Skeletal muscle tissue (tissue), 4 donors: ENCODE data around the gene SIGLEC15. TPM values are rescaled to one million over a fixed set of nuclear protein-coding genes. Genes with fewer than 3 reads are reported as not detected.
"Not testable (repeated sequence)": the region's sequence is repeated elsewhere in the genome, so short reads cannot be mapped to it uniquely, and the experiment has no call there.

Experiments used
- H3K27ac ChIP-seq: one replicate; pipeline ENCODE4 v1.7.0; 2013; ENCODE audit warnings: mild to moderate bottlenecking, low read depth, low read length, inconsistent platforms
- H3K27me3 ChIP-seq, 3 donors: one replicate each; pipeline ENCODE4 v1.7.0; 2013; ENCODE audit warnings: low read length in 3 of 3; ENCODE audit not compliant: control insufficient read depth in 3 of 3, insufficient read depth in 3 of 3
- H3K36me3 ChIP-seq, 3 donors: one replicate each; pipeline ENCODE4 v1.7.0; 2013; ENCODE audit warnings: low read length in 3 of 3; ENCODE audit not compliant: control insufficient read depth in 3 of 3, insufficient read depth in 3 of 3
- H3K4me1 ChIP-seq, 3 donors: one replicate each; pipeline ENCODE4 v1.7.0; 2013; ENCODE audit warnings: low read length in 3 of 3, mild to moderate bottlenecking in 3 of 3; ENCODE audit not compliant: control insufficient read depth in 3 of 3, insufficient read depth in 3 of 3
- H3K4me3 ChIP-seq, 3 donors: one replicate each; pipeline ENCODE4 v1.7.0; 2013; ENCODE audit warnings: low read length in 3 of 3
- H3K9ac ChIP-seq, 3 donors: one replicate each; pipeline ENCODE4 v1.7.0; 2013; ENCODE audit warnings: low read length in 3 of 3, mild to moderate bottlenecking in 3 of 3, moderate library complexity in 2 of 3, low read depth in 1 of 3
- H3K9me3 ChIP-seq, 3 donors: one replicate each; pipeline ENCODE4 v1.7.0; 2013; ENCODE audit warnings: low read length in 3 of 3; ENCODE audit not compliant: control insufficient read depth in 3 of 3
- total RNA-seq: library from RNA; depleted of rRNA; stranded (reverse); fragments of >200 nt; gene quantifications from one replicate; pipeline ENCODE4 v1.2.3, GENCODE V29; 2014
- donor health status: Osteomylitis.

Gene SIGLEC15
- total RNA-seq, 1 donor from 2014 or later: not detected

DNA sequence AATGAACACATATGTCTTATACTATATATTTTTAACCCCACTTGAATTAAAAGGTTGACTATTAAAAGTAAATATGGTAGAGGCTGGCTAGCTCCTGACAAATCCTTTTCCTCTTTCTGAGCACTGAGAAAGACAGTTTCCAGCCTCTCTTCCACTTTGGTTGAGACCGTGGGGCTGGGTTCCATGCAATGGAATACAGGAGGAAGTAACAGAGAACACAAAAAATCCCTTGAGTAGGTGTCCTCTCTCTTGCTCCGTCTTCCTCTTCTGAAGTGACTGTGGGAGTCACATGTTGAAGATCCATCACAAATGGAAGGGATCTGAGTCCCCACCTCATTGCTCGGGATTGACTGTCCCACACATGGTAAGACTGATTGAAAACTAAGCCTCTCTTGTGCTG is 36.6 kb upstream of the SIGLEC15 start:
- Histone ChIP-seq H3K9ac (no peak overlapping the region), H3K36me3 (no peaks in the 10 kb centered on the region), H3K4me3 (no peak overlapping the region), H3K9me3 (peaks cover 0 to 2% (median 0%) of the 10 kb centered on the region in 3 donors), H3K27ac (no peak overlapping the region), H3K4me1 (no peaks in the 10 kb centered on the region), H3K27me3 (no peaks in the 10 kb centered on the region)

DNA sequence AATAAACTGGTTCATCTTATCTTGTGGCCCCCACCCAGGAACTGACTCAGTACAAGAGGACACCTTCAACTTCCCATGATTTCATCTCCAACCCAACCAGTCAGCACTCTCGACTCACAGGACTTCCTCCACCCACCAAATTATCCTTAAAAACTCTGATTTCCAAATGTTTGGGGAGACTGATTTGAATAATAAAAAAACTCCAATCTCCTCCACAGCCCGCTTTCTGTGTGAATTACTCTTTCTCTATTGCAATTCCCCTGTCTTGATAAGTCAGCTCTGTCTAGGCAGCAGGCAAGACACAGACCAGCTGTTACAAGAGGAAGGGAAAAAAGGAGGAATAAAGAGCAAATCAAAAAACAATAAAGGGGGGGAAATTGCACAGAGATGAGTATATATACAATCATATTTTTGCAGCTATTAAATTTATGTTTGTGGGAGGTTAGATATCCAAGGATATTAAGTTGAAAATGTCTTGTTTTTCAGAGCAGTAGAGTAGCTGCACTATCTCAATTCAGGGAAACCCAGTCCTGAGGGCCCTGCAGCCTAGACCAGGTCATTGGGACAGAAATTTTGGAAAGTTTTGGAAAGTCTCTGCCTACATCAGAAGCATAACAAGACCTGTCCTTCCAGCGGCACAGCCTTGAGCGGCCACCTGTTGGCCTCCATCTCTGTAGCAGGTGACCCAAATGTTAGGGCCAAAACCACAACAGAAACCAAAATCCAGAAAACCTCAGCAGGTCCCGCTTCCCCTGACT is 32.8 kb upstream of the SIGLEC15 start:
- no peak overlapping the region for H3K27ac ChIP-seq
- H3K9ac ChIP-seq: no peak overlapping the region
- H3K4me1 ChIP-seq: no peaks in the 10 kb centered on the region
- no peaks in the 10 kb centered on the region for H3K36me3 ChIP-seq
- H3K27me3 ChIP-seq: no peaks in the 10 kb centered on the region
- no peak overlapping the region for H3K4me3 ChIP-seq
- H3K9me3 ChIP-seq: peaks cover 0 to 2% (median 0%) of the 10 kb centered on the region in 3 donors

DNA sequence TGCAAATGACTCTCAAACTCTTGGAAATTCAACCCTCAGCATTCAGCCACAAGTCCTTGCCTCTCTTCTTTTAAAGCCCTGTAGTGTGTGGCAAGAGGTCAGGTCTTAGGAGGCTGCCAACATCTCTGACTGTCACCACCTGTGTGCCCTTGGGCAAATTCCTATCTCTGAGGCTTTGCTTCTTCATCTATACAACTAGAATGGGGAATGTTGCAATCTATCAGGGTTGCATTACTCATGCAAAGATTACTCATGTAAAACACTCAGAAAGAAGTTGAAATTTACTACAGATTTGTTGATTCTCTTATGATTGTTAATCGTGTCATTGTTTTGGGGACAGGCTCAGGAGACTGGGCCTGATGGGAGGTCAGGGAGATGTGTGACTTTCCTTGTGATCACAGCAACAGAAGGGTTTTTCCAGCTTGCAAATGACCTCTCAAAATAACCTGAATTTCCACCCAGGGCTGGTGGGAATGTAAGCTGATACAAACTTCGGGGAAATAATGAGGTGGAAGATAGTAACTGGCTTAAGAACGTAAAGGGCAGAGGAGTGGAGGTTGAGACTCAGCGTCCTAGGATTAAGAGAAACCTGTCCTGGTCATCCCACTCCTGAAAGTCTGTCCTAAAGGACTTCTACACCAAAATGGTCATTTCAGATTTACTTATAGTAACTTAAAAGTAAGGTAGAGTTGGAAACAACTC is 32.1 kb upstream of the SIGLEC15 start:
- Histone ChIP-seq H3K27me3 (no peaks in the 10 kb centered on the region), H3K9me3 (peaks cover 0 to 2% (median 0%) of the 10 kb centered on the region in 3 donors), H3K36me3 (no peaks in the 10 kb centered on the region), H3K4me3 (no peak overlapping the region), H3K27ac (no peak overlapping the region), H3K9ac (no peak overlapping the region), H3K4me1 (no peaks in the 10 kb centered on the region)

DNA sequence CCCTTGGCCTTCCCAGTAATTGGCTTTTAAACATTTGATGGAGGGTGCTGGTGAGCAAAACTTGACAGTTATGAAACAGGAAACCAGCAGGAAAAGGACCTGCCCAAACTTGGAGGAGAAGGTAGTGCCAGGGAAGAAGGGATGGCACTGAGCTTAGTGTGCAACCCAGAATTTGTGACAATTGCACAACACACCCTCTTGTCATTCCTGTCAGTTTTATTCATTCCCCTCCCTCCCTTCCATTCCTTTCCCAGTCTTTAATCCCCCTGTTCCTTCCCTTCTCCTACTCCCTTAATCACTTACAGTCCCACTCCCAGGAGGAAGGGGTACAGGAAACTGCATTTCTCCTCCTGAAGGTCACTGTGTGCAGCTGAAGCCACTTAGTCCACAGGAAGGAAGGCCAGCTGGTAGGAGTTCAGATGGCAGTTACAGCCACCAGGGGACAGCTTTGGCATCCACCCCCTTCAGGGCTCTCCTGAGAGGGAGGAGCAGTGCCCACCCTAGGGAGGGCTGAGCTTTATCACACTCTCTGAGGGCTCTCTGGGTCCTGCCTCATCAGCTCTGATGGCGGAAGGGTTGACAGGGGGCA is 24.0 kb upstream of the SIGLEC15 start:
- no peak overlapping the region for H3K4me3 ChIP-seq
- H3K27ac ChIP-seq: no peak overlapping the region
- peaks cover 0 to 7% (median 0%) of the 10 kb centered on the region in 3 donors for H3K9me3 ChIP-seq
- H3K27me3 ChIP-seq: no peaks in the 10 kb centered on the region
- H3K4me1 ChIP-seq: no peaks in the 10 kb centered on the region
- H3K36me3 ChIP-seq: no peaks in the 10 kb centered on the region
- no peak overlapping the region for H3K9ac ChIP-seq

DNA sequence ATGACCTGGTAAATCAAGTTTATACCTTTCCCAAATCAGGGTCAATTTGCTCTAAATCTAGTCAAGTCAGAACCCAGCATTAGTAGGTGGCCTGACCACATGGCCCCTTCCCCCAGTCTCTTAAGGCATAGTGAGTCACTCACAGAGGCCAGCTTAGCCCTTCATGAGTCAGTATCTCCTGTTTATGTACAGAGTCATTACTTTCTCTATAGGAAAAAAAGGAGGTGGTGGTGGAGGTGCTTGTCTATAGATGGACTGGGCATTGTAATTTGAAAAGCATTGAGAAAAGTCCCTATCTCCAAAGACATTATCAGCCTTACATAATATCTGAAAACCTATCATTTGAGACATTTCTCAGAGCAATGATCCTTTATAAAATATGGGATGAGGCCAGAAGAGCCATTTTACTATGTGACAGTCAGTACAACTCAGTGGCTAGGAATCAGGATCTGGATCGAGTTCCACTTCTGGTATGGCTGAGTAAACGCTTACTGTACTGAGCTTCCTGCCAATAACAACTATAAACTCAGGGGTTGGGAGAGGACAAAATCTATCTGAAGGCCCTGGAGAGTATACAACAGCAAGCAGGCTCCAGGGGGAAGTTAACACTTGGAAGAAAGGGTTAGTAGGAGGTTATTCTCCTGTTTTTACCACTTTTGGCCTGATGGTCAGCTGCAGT is 22.5 kb upstream of the SIGLEC15 start:
- H3K9me3 ChIP-seq: peaks cover 0 to 7% (median 0%) of the 10 kb centered on the region in 3 donors
- no peak overlapping the region for H3K27ac ChIP-seq
- no peak overlapping the region for H3K9ac ChIP-seq

DNA sequence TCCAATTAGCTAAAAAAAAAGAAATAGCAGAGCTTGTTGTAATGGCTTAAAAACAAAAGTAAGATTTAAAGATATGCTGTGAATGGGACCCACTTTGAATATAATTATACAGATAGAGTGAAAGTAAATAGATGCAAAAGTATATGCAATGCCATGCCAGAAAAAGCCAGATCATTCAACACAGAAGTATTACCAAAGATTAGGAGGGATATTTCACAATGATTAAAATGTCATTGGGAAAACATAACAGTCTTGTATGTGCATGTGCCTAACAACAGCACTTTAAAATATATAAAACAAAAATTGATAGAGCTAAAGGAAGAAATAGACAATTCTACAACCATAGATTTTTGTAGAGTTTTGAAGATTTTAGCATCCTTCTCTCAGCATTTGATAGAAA is 19.9 kb upstream of the SIGLEC15 start:
- no peaks in the 10 kb centered on the region for H3K4me1 ChIP-seq
- no peaks in the 10 kb centered on the region for H3K27me3 ChIP-seq
- no peaks in the 10 kb centered on the region for H3K36me3 ChIP-seq
- no peak overlapping the region for H3K9ac ChIP-seq
- H3K9me3 ChIP-seq: peaks cover 0 to 7% (median 0%) of the 10 kb centered on the region in 3 donors
- H3K27ac ChIP-seq: no peak overlapping the region
- no peak overlapping the region for H3K4me3 ChIP-seq

More for the DNA sequence above, 22.5 kb upstream of the SIGLEC15 start:
- Histone ChIP-seq H3K4me3 (no peak overlapping the region), H3K4me1 (no peaks in the 10 kb centered on the region), H3K36me3 (no peaks in the 10 kb centered on the region), H3K27me3 (no peaks in the 10 kb centered on the region)

DNA sequence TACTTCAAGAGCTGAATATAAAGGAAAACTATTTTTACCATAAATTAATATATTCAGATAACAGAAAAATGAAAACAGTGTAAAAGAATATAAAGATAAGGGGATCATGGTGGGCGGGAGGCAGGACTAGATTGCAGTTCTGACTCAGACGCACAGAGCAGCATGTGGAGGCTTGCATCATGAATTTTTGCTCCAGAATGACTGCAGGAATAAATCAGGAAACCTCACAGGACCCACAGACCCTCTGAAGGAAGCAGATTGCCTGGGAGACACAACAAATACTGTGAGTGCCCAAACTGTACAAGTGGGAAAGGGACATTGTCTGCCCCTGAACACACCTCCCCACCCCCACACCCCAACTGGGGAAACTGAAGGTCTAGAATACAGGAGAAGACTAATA is 19.2 kb upstream of the SIGLEC15 start:
- Histone ChIP-seq H3K36me3 (no peaks in the 10 kb centered on the region), H3K4me1 (no peaks in the 10 kb centered on the region), H3K9ac (no peak overlapping the region), H3K9me3 (peaks cover 0 to 7% (median 0%) of the 10 kb centered on the region in 3 donors), H3K27ac (no peak overlapping the region), H3K27me3 (no peaks in the 10 kb centered on the region), H3K4me3 (no peak overlapping the region)

DNA sequence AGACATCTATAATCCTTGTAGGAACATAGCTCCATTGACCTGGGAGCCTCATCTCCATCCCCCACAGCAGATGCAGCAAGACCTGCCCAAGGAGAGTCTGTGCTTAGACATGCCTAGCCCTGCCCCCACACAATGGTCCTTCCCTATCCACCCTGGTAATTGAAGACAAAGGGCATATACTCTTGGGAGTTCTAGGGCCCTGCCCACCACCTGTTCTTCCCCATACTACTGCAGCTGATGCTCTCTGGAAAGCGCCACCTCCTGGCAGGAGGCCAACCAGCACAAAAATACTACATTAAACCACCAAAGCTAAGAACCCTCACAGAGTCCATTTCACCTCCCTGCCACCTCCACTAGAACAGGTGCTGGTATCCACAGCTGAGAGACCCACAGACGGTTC is 18.3 kb upstream of the SIGLEC15 start:
- not testable (repeated sequence) for H3K4me3 ChIP-seq, H3K9me3 ChIP-seq, H3K36me3 ChIP-seq, H3K27ac ChIP-seq, H3K4me1 ChIP-seq, H3K9ac ChIP-seq, H3K27me3 ChIP-seq

DNA sequence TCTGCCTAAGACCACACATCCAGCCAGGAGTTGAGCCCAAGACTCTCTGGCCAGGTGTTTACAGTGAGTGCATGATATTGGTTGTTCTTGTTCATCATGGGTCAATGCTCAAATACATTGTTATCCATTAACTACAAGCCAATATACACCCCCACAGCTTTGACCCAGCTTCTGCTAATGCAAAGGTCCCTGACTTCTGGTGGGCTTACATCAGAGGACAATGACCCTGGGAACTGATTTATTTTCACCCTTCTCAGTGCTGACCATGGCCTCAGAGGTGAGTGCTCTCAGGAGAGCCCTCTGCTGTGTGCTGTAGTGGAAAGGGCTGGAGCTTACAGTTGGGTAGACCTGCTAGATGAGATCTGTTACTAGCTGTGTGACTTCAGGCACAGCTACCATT is 10.7 kb upstream of the SIGLEC15 start:
- not testable (repeated sequence) for H3K4me3 ChIP-seq, H3K27ac ChIP-seq, H3K9ac ChIP-seq, H3K27me3 ChIP-seq, H3K36me3 ChIP-seq, H3K4me1 ChIP-seq, H3K9me3 ChIP-seq

DNA sequence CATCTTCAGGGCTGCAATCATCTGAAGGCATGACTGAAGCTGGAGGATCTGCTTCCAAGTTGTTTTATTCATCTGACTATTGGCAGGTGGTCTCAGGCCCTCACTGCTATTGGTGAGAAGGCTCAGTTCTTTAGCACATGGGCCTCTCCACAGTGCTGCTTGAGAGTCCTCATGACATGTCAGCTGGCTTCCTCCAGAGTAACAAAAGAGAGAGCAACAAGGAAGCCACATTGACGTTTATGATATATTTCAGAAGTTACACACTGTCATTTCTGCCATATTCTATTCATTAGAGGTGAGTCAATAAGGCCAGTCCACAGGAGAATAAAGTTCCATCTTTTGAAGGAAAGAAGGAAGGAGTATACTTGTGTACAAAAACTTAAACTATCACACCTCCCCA is 7.9 kb upstream of the SIGLEC15 start:
- Histone ChIP-seq H3K36me3 (no peaks in the 10 kb centered on the region), H3K9me3 (no peaks in the 10 kb centered on the region)

More for the DNA sequence above, 7.9 kb upstream of the SIGLEC15 start:
- Histone ChIP-seq H3K9ac (no peak overlapping the region), H3K4me3 (no peak overlapping the region), H3K27ac (no peak overlapping the region), H3K4me1 (no peaks in the 10 kb centered on the region), H3K27me3 (no peaks in the 10 kb centered on the region)
